H9 (cell line): ENCODE results near the gene DPYD. TPM values are rescaled to one million over a fixed set of nuclear protein-coding genes. Genes with fewer than 3 reads are reported as not detected.

Experiments
- DNase-seq: peaks from one replicate; pipeline ENCODE4 v3.0.0-alpha.2; 2017
- H2AFZ ChIP-seq: one replicate; pipeline ENCODE4 v1.6.1; 2013; ENCODE audit warnings: mild to moderate bottlenecking, low read length, control low read depth, moderate library complexity
- H2AK5ac ChIP-seq: 2 replicates; pipeline ENCODE4 v1.6.1; 2013; ENCODE audit warnings: low read length, control low read depth, mixed read lengths; ENCODE audit not compliant: insufficient read length
- H2BK120ac ChIP-seq: one replicate; pipeline ENCODE4 v1.6.1; 2013; ENCODE audit warnings: low read depth, mild to moderate bottlenecking, low read length, control low read depth, inconsistent platforms; ENCODE audit not compliant: poor library complexity, severe bottlenecking
- H2BK12ac ChIP-seq: 2 replicates; pipeline ENCODE4 v1.6.1; 2013; ENCODE audit warnings: low read length, control low read depth, mixed read lengths, low read depth; ENCODE audit not compliant: insufficient read length
- H2BK15ac ChIP-seq: 2 replicates; pipeline ENCODE4 v1.6.1; 2013; ENCODE audit warnings: low read depth, low read length, control low read depth
- H2BK20ac ChIP-seq: one replicate; pipeline ENCODE4 v1.6.1; 2013; ENCODE audit warnings: low read depth, mild to moderate bottlenecking, low read length, control low read depth, inconsistent platforms; ENCODE audit not compliant: poor library complexity, severe bottlenecking
- H2BK5ac ChIP-seq: 2 replicates; pipeline ENCODE4 v1.6.1; 2013; ENCODE audit warnings: low read length, control low read depth, mixed read lengths; ENCODE audit not compliant: insufficient read length
- H3K14ac ChIP-seq: 2 replicates; pipeline ENCODE4 v1.6.1; 2013; ENCODE audit warnings: low read length, control low read depth; ENCODE audit not compliant: insufficient read depth
- H3K18ac ChIP-seq: 2 replicates; pipeline ENCODE4 v1.6.1; 2013; ENCODE audit warnings: low read depth, mild to moderate bottlenecking, mixed read lengths, low read length, control low read depth; ENCODE audit not compliant: insufficient read length
- H3K23ac ChIP-seq: 2 replicates; pipeline ENCODE4 v1.6.1; 2013; ENCODE audit warnings: low read length, control low read depth, mixed read lengths, low read depth; ENCODE audit not compliant: insufficient read length
- H3K23me2 ChIP-seq: 2 replicates; pipeline ENCODE4 v1.6.1; 2013; ENCODE audit warnings: low read depth, mild to moderate bottlenecking, mixed read lengths, low read length, control low read depth; ENCODE audit not compliant: insufficient read length, poor library complexity, severe bottlenecking
- H3K27ac ChIP-seq: 2 replicates; pipeline ENCODE4 v1.5.1; 2013; ENCODE audit warnings: low read length, control low read depth, mixed read lengths, low read depth; ENCODE audit not compliant: insufficient read length
- H3K27me3 ChIP-seq: 2 replicates; pipeline ENCODE4 v1.6.1; 2013; ENCODE audit warnings: low read length, control low read depth, inconsistent platforms; ENCODE audit not compliant: insufficient read depth
- H3K4ac ChIP-seq: 2 replicates; pipeline ENCODE4 v1.6.1; 2013; ENCODE audit warnings: low read depth, mild to moderate bottlenecking, control low read depth, inconsistent platforms, low read length, moderate library complexity
- H3K4me1 ChIP-seq: 2 replicates; pipeline ENCODE4 v1.6.1; 2013; ENCODE audit warnings: low read length, control low read depth, inconsistent platforms; ENCODE audit not compliant: insufficient read depth
- H3K4me2 ChIP-seq: 2 replicates; pipeline ENCODE4 v1.6.1; 2013; ENCODE audit warnings: low read length, control low read depth, mixed read lengths; ENCODE audit not compliant: insufficient read length, insufficient read depth
- H3K56ac ChIP-seq: 2 replicates; pipeline ENCODE4 v1.6.1; 2013; ENCODE audit warnings: low read depth, mild to moderate bottlenecking, mixed read lengths, low read length, control low read depth; ENCODE audit not compliant: insufficient read length
- H3K79me1 ChIP-seq: 2 replicates; pipeline ENCODE4 v1.6.1; 2013; ENCODE audit warnings: low read depth, mild to moderate bottlenecking, moderate library complexity, low read length, control low read depth, inconsistent platforms; ENCODE audit not compliant: insufficient read depth, poor library complexity, severe bottlenecking
- H3K79me2 ChIP-seq: 2 replicates; pipeline ENCODE4 v1.6.1; 2013; ENCODE audit warnings: low read length, control low read depth, inconsistent platforms; ENCODE audit not compliant: insufficient read depth
- H3K9ac ChIP-seq: 2 replicates; pipeline ENCODE4 v1.6.1; 2013; ENCODE audit warnings: low read length, control low read depth, mixed read lengths; ENCODE audit not compliant: insufficient read length; ENCODE audit errors: extremely low read depth
- H3K9me3 ChIP-seq: one replicate; pipeline ENCODE4 v1.6.1; 2013; ENCODE audit warnings: low read depth, low read length, inconsistent platforms; ENCODE audit not compliant: control insufficient read depth
- H3T11ph ChIP-seq: one replicate; pipeline ENCODE4 v1.6.1; 2013; ENCODE audit warnings: mild to moderate bottlenecking, low read length, control low read depth, inconsistent platforms
- H4K20me1 ChIP-seq: one replicate; pipeline ENCODE4 v1.6.1; 2013; ENCODE audit not compliant: control insufficient read depth, insufficient read length, insufficient read depth
- H4K5ac ChIP-seq: 2 replicates; pipeline ENCODE4 v1.6.1; 2013; ENCODE audit warnings: low read depth, mild to moderate bottlenecking, mixed read lengths, low read length, control low read depth; ENCODE audit not compliant: insufficient read length
- H4K8ac ChIP-seq: replicated peaks from 2 replicates; pipeline ENCODE4 v1.6.1; 2013; ENCODE audit warnings: low read length, control low read depth, mixed read lengths, low read depth; ENCODE audit not compliant: insufficient read length
- H4K91ac ChIP-seq: 2 replicates; pipeline ENCODE4 v1.6.1; 2013; ENCODE audit warnings: low read depth, mild to moderate bottlenecking, moderate library complexity, mixed read lengths, low read length, control low read depth; ENCODE audit not compliant: insufficient read length
- H3K27ac Mint-ChIP-seq, 3 experiments: 2 replicates in 2 of 3; 3 replicates in 1 of 3; pipeline ENCODE4 v1.8.0; 2020 to 2021; ENCODE audit warnings: mixed read lengths in 3 of 3, mild to moderate bottlenecking in 1 of 3, moderate library complexity in 1 of 3
- H3K27me3 Mint-ChIP-seq: 2 replicates; pipeline ENCODE4 v1.8.0; 2021; ENCODE audit warnings: low read depth, mild to moderate bottlenecking, moderate library complexity, mixed read lengths
- H3K36me3 Mint-ChIP-seq, 3 experiments: 2 replicates in 2 of 3; 3 replicates in 1 of 3; pipeline ENCODE4 v1.8.0; 2020 to 2021; ENCODE audit warnings: low read depth in 3 of 3, mixed read lengths in 3 of 3; ENCODE audit not compliant: insufficient read depth in 1 of 3
- H3K4me1 Mint-ChIP-seq, 2 experiments: 2 replicates each; pipeline ENCODE4 v1.8.0; 2020; ENCODE audit warnings: mixed read lengths in 2 of 2
- H3K4me3 Mint-ChIP-seq, 2 experiments: 2 replicates in 1 of 2; 3 replicates in 1 of 2; pipeline ENCODE4 v1.8.0; 2020 to 2021; ENCODE audit warnings: mild to moderate bottlenecking in 2 of 2, mixed read lengths in 2 of 2, moderate library complexity in 1 of 2
- H3K9me3 Mint-ChIP-seq, 2 experiments: 2 replicates in 1 of 2; 3 replicates in 1 of 2; pipeline ENCODE4 v1.8.0; 2020; ENCODE audit warnings: mild to moderate bottlenecking in 2 of 2, mixed read lengths in 2 of 2, moderate library complexity in 1 of 2
- CTCF ChIP-seq: fragments of 200-600 bp; sonication (generic); conservative IDR thresholded peaks from 3 replicates; pipeline ENCODE4 v1.8.0; 2021; ENCODE audit warnings: antibody characterized with exemption, mild to moderate bottlenecking
- WGBS: extraction: QIAGEN DNeasy Blood & Tissue Kit; methylation state at CpG from one replicate; pipeline ENCODE4 v1.1.7; 2013; ENCODE audit warnings: missing lambda C conversion rate, low lambda C conversion rate, mixed read lengths; ENCODE audit not compliant: insufficient read length; ENCODE audit errors: extremely low coverage; 5-methylcytosine and 5-hydroxymethylcytosine counted together
- total RNA-seq: library from RNA; stranded (reverse); gene quantifications from 2 replicates; pipeline ENCODE4 v1.2.1, GENCODE V29; 2021

Gene DPYD
- total RNA-seq, 1 experiment from 2014 or later, result 0.37 TPM

- Histone ChIP-seq H3K27me3 (no peaks in the 10 kb centered on the region), H2AFZ (no peak overlapping the region), H2BK120ac (no peak overlapping the region), H3K23me2 (no peaks in the 10 kb centered on the region), H3K4me1 (no peaks in the 10 kb centered on the region), H3K4me2 (no peak overlapping the region), H3T11ph (no peak overlapping the region), H4K20me1 (no peaks in the 10 kb centered on the region), H3K9ac (no peak overlapping the region), H3K79me1 (no peaks in the 10 kb centered on the region), H3K14ac (no peak overlapping the region), H2BK15ac (no peak overlapping the region), H2BK20ac (no peak overlapping the region), H4K8ac (no peak overlapping the region), H3K79me2 (no peaks in the 10 kb centered on the region), H3K23ac (no peak overlapping the region), H4K91ac (no peak overlapping the region), H2BK5ac (no peak overlapping the region), H2BK12ac (no peak overlapping the region), H3K18ac (no peak overlapping the region), H4K5ac (no peak overlapping the region), H3K9me3 (no peaks in the 10 kb centered on the region), H3K4ac (no peak overlapping the region), H2AK5ac (no peak overlapping the region), H3K27ac (no peak overlapping the region), H3K56ac (no peak overlapping the region)
- no peaks in the 10 kb centered on the region for H3K27me3 Mint-ChIP-seq
- WGBS, result no CpG with 5 or more reads among the region's 5 CpGs
- no peak overlapping the region for H3K4me3 Mint-ChIP-seq
- H3K36me3 Mint-ChIP-seq, result no peaks in the 10 kb centered on the region
- H3K27ac Mint-ChIP-seq, result no peak overlapping the region
- 0 out of 4 replicates have a peak, but pooled peaks cover 3 to 4% of the 10 kb centered on the region in 2 experiments for H3K4me1 Mint-ChIP-seq
- no peaks in the 10 kb centered on the region for H3K9me3 Mint-ChIP-seq
- TF ChIP-seq CTCF, result no peak
- DNase-seq, result no peak
Observed at GRCh38 chr1:97373000-97373399, 547.8 kb downstream of the DPYD start.
